GM21423 (cell line): Measurements from ENCODE around the gene LEKR1.
"Not testable (repeated sequence)": the region's sequence is repeated elsewhere in the genome, so short reads cannot be mapped to it uniquely, and the experiment has no call there.

Source experiments
- ATAC-seq: cut with Tn5 transposase; IDR thresholded peaks from one replicate; pipeline ENCODE4 v1.9.1; 2021; ENCODE audit warnings: mild to moderate bottlenecking, moderate library complexity; ENCODE audit not compliant: unreplicated experiment

LEKR1 gene

GRCh38 chr3:156803952-156804741, 22.0 kb upstream of the LEKR1 start:
- no peak for ATAC-seq

- ATAC-seq, result no peak
These were observed 19.5 kb upstream of the LEKR1 start for GRCh38 chr3:156806698-156807097.

- ATAC-seq, result no peak
These were observed 18.1 kb upstream of the LEKR1 start for GRCh38 chr3:156808025-156808424.

GRCh38 chr3:156811089-156811862, 14.9 kb upstream of the LEKR1 start:
- ATAC-seq, result no peak

GRCh38 chr3:156812521-156813335, 13.4 kb upstream of the LEKR1 start:
- ATAC-seq, result no peak

GRCh38 chr3:156814295-156814694, 11.9 kb upstream of the LEKR1 start:
- no peak for ATAC-seq

GRCh38 chr3:156816091-156816793, 9.9 kb upstream of the LEKR1 start:
- peak; percentile 25 for ATAC-seq

GRCh38 chr3:156816794-156817645, 9.1 kb upstream of the LEKR1 start:
- ATAC-seq, result peak; percentile 70

- ATAC-seq, result no peak
These were observed 8.4 kb upstream of the LEKR1 start for GRCh38 chr3:156817646-156818272.

- no peak for ATAC-seq
These were observed 7.9 kb upstream of the LEKR1 start for GRCh38 chr3:156818273-156818651.

- ATAC-seq, result no peak
These were observed 7.3 kb upstream of the LEKR1 start for GRCh38 chr3:156818890-156819289.

GRCh38 chr3:156819842-156820691, 6.1 kb upstream of the LEKR1 start:
- ATAC-seq, result no peak

- ATAC-seq, result no peak
These were observed 5.5 kb upstream of the LEKR1 start for GRCh38 chr3:156820692-156821080.

- not testable (repeated sequence) for ATAC-seq
These were observed 3.4 kb upstream of the LEKR1 start for GRCh38 chr3:156822626-156823260.

- peak; percentile 61 for ATAC-seq
These were observed 384 bp upstream of the LEKR1 start for GRCh38 chr3:156825795-156826143.

GRCh38 chr3:156826896-156827882, 1.0 kb downstream of the LEKR1 start:
- no peak for ATAC-seq

- ATAC-seq, result no peak
These were observed 4.9 kb downstream of the LEKR1 start for GRCh38 chr3:156831006-156831405.
